Endothelial cell of umbilical vein (primary cell): ENCODE data around the gene LTF.

Source experiments
- CTCF ChIP-seq, 2 donors: IDR thresholded peaks; 1 replicate in 1 of 2; 2 replicates in 1 of 2; pipeline ENCODE4 v1.5.1; 2011; ENCODE audit warnings: low read length in 2 of 2, mild to moderate bottlenecking in 2 of 2, moderate library complexity in 2 of 2, control low read depth in 1 of 2, inconsistent platforms in 1 of 2, low read depth in 1 of 2; ENCODE audit not compliant: insufficient read depth in 1 of 2; ENCODE audit errors: extremely low read depth in 1 of 2
- EZH2 ChIP-seq: IDR thresholded peaks from 2 replicates; pipeline ENCODE4 v1.6.1; 2012; ENCODE audit warnings: borderline replicate concordance, low read depth, mild to moderate bottlenecking, moderate library complexity, low read length, inconsistent platforms; ENCODE audit not compliant: severe bottlenecking
- FOS ChIP-seq: IDR thresholded peaks from 2 replicates; pipeline ENCODE4 v1.6.1; 2011; ENCODE audit warnings: mild to moderate bottlenecking, low read length, moderate library complexity, borderline replicate concordance; ENCODE audit not compliant: insufficient read depth
- GATA2 ChIP-seq: IDR thresholded peaks from 2 replicates; pipeline ENCODE4 v1.7.0; 2011; ENCODE audit warnings: low read depth, mild to moderate bottlenecking, moderate library complexity, mixed read lengths, low read length; ENCODE audit not compliant: insufficient read length, insufficient read depth
- JUN ChIP-seq: IDR thresholded peaks from 2 replicates; pipeline ENCODE4 v1.6.1; 2011; ENCODE audit warnings: borderline replicate concordance, low read depth; ENCODE audit not compliant: insufficient read length, insufficient read depth
- MAX ChIP-seq: IDR thresholded peaks from 2 replicates; pipeline ENCODE4 v1.6.1; 2011; ENCODE audit not compliant: insufficient read depth, insufficient read length
- MYC ChIP-seq: IDR thresholded peaks from one replicate; pipeline ENCODE4 v1.6.1; 2011; ENCODE audit warnings: mild to moderate bottlenecking, low read depth, low read length
- POLR2A ChIP-seq: IDR thresholded peaks from 2 replicates; pipeline ENCODE4 v1.6.1; 2012; ENCODE audit warnings: low read depth, mild to moderate bottlenecking, control low read depth, low read length
- POLR2AphosphoS5 ChIP-seq: IDR thresholded peaks from 2 replicates; pipeline ENCODE4 v1.6.1; 2012; ENCODE audit warnings: low read depth, mild to moderate bottlenecking, control low read depth, low read length, moderate library complexity; ENCODE audit not compliant: insufficient read depth

- no peak for TF ChIP-seq POLR2A
- no peak for TF ChIP-seq CTCF (IDR thresholded peaks at IDR 0.05; ENCODE audit: extremely low read depth in 1 of 2, insufficient read depth in 1 of 2, low read depth in 1 of 2, low read length in 2 of 2)
- no peak for TF ChIP-seq POLR2AphosphoS5
- TF ChIP-seq MYC, result no peak
- TF ChIP-seq EZH2, result no peak
- TF ChIP-seq MAX, result no peak
- no peak for TF ChIP-seq GATA2
- no peak for TF ChIP-seq JUN
- TF ChIP-seq FOS, result no peak
Observed at GRCh38 chr3:46469680-46470357, 5.1 kb upstream of the LTF start.
